Rectal smooth muscle tissue (tissue), 1 donor: ENCODE results near the gene LAS1L.
"Not testable (repeated sequence)": the region's sequence is repeated elsewhere in the genome, so short reads cannot be mapped to it uniquely, and the experiment has no call there.

Source experiments
- H3K27ac ChIP-seq: one replicate; pipeline ENCODE4 v1.7.0; 2013; ENCODE audit warnings: low read depth, low read length, inconsistent platforms
- H3K27me3 ChIP-seq: one replicate; pipeline ENCODE4 v1.7.0; 2013; ENCODE audit warnings: low read length; ENCODE audit not compliant: control insufficient read depth, insufficient read depth
- H3K36me3 ChIP-seq: one replicate; pipeline ENCODE4 v1.7.0; 2013; ENCODE audit warnings: low read length; ENCODE audit not compliant: control insufficient read depth, insufficient read depth
- H3K4me1 ChIP-seq: one replicate; pipeline ENCODE4 v1.7.0; 2013; ENCODE audit warnings: low read length; ENCODE audit not compliant: control insufficient read depth, insufficient read depth
- H3K4me3 ChIP-seq: one replicate; pipeline ENCODE4 v1.7.0; 2013; ENCODE audit warnings: low read length
- H3K9ac ChIP-seq: one replicate; pipeline ENCODE4 v1.7.0; 2013; ENCODE audit warnings: low read length

Gene LAS1L

GRCh38 chrX:65537229-65537628 lies 2.6 kb upstream of the LAS1L start:
- Histone ChIP-seq H3K4me3 (no peak overlapping the region), H3K9ac (no peak overlapping the region), H3K27ac (no peak overlapping the region), H3K27me3 (no peaks in the 10 kb centered on the region), H3K4me1 (peaks cover 6% of the 10 kb centered on the region), H3K36me3 (no peaks in the 10 kb centered on the region)

- Histone ChIP-seq H3K4me1 (peaks cover 6% of the 10 kb centered on the region), H3K27ac (no peak overlapping the region), H3K36me3 (no peaks in the 10 kb centered on the region), H3K27me3 (no peaks in the 10 kb centered on the region), H3K4me3 (no peak overlapping the region), H3K9ac (no peak overlapping the region)
Measured at GRCh38 chrX:65536291-65536690, 1.7 kb upstream of the LAS1L start.

GRCh38 chrX:65532016-65532415 lies 2.6 kb downstream of the LAS1L start:
- no peak overlapping the region for H3K27ac ChIP-seq
- H3K4me3 ChIP-seq = no peak overlapping the region
- H3K9ac ChIP-seq = no peak overlapping the region
- H3K27me3 ChIP-seq = no peaks in the 10 kb centered on the region
- H3K36me3 ChIP-seq = no peaks in the 10 kb centered on the region
- peaks cover 6% of the 10 kb centered on the region for H3K4me1 ChIP-seq

- Histone ChIP-seq H3K27me3 (no peaks in the 10 kb centered on the region), H3K4me1 (peaks cover 6% of the 10 kb centered on the region), H3K9ac (no peak overlapping the region), H3K27ac (no peak overlapping the region), H3K36me3 (peaks cover 2% of the 10 kb centered on the region), H3K4me3 (no peak overlapping the region)
Measured at GRCh38 chrX:65528705-65529340, 5.8 kb downstream of the LAS1L start.

GRCh38 chrX:65528293-65528692 lies 6.3 kb downstream of the LAS1L start:
- H3K4me3 ChIP-seq = no peak overlapping the region
- H3K27me3 ChIP-seq = no peaks in the 10 kb centered on the region
- H3K9ac ChIP-seq = no peak overlapping the region
- H3K27ac ChIP-seq = no peak overlapping the region
- peaks cover under 1% of the 10 kb centered on the region for H3K4me1 ChIP-seq
- peaks cover 2% of the 10 kb centered on the region for H3K36me3 ChIP-seq

- Histone ChIP-seq H3K4me3 (no peak overlapping the region), H3K27me3 (no peaks in the 10 kb centered on the region), H3K4me1 (no peaks in the 10 kb centered on the region), H3K36me3 (peaks cover 2% of the 10 kb centered on the region), H3K27ac (no peak overlapping the region), H3K9ac (no peak overlapping the region)
Measured at GRCh38 chrX:65524139-65524538, 10.4 kb downstream of the LAS1L start.

- no peaks in the 10 kb centered on the region for H3K27me3 ChIP-seq
Measured at GRCh38 chrX:65522739-65523372, 11.7 kb downstream of the LAS1L start.

GRCh38 chrX:65519530-65519929 lies 15.1 kb downstream of the LAS1L start:
- H3K27me3 ChIP-seq, H3K9ac ChIP-seq, H3K4me1 ChIP-seq, H3K27ac ChIP-seq, H3K4me3 ChIP-seq, H3K36me3 ChIP-seq: not testable (repeated sequence)

More at GRCh38 chrX:65522739-65523372, 11.7 kb downstream of the LAS1L start:
- Histone ChIP-seq H3K36me3 (peaks cover 2% of the 10 kb centered on the region), H3K27ac (no peak overlapping the region), H3K9ac (no peak overlapping the region), H3K4me1 (no peaks in the 10 kb centered on the region), H3K4me3 (no peak overlapping the region)

GRCh38 chrX:65518980-65519379 lies 15.6 kb downstream of the LAS1L start:
- not testable (repeated sequence) for H3K4me1 ChIP-seq, H3K27me3 ChIP-seq, H3K36me3 ChIP-seq, H3K27ac ChIP-seq, H3K9ac ChIP-seq, H3K4me3 ChIP-seq

- H3K27ac ChIP-seq = no peak overlapping the region
- no peaks in the 10 kb centered on the region for H3K4me1 ChIP-seq
- H3K4me3 ChIP-seq = no peak overlapping the region
- H3K27me3 ChIP-seq = no peaks in the 10 kb centered on the region
- H3K36me3 ChIP-seq = no peaks in the 10 kb centered on the region
- no peak overlapping the region for H3K9ac ChIP-seq
Measured at GRCh38 chrX:65517923-65518322, 16.7 kb downstream of the LAS1L start.

GRCh38 chrX:65516756-65517155 lies 17.8 kb downstream of the LAS1L start:
- no peaks in the 10 kb centered on the region for H3K4me1 ChIP-seq
- no peaks in the 10 kb centered on the region for H3K36me3 ChIP-seq
- no peak overlapping the region for H3K4me3 ChIP-seq
- H3K9ac ChIP-seq = no peak overlapping the region
- no peak overlapping the region for H3K27ac ChIP-seq
- H3K27me3 ChIP-seq = no peaks in the 10 kb centered on the region

GRCh38 chrX:65513610-65514009 lies 21.0 kb downstream of the LAS1L start:
- Histone ChIP-seq H3K4me1 (no peaks in the 10 kb centered on the region), H3K9ac (no peak overlapping the region), H3K27me3 (no peaks in the 10 kb centered on the region), H3K36me3 (no peaks in the 10 kb centered on the region), H3K4me3 (no peak overlapping the region), H3K27ac (no peak overlapping the region)

- H3K4me1 ChIP-seq = no peaks in the 10 kb centered on the region
- H3K27me3 ChIP-seq = peaks cover 3% of the 10 kb centered on the region
- no peak overlapping the region for H3K4me3 ChIP-seq
- H3K9ac ChIP-seq = no peak overlapping the region
- no peaks in the 10 kb centered on the region for H3K36me3 ChIP-seq
- no peak overlapping the region for H3K27ac ChIP-seq
Measured at GRCh38 chrX:65509400-65509799, 25.2 kb downstream of the LAS1L start.
